ENCODE data around the gene LRRC56. TPM values are rescaled to one million over a fixed set of nuclear protein-coding genes. Genes with fewer than 3 reads are reported as not detected.

LRRC56 gene
- total RNA-seq, 2 donors from 2014 or later: 5.7 to 5.8 TPM

DNA sequence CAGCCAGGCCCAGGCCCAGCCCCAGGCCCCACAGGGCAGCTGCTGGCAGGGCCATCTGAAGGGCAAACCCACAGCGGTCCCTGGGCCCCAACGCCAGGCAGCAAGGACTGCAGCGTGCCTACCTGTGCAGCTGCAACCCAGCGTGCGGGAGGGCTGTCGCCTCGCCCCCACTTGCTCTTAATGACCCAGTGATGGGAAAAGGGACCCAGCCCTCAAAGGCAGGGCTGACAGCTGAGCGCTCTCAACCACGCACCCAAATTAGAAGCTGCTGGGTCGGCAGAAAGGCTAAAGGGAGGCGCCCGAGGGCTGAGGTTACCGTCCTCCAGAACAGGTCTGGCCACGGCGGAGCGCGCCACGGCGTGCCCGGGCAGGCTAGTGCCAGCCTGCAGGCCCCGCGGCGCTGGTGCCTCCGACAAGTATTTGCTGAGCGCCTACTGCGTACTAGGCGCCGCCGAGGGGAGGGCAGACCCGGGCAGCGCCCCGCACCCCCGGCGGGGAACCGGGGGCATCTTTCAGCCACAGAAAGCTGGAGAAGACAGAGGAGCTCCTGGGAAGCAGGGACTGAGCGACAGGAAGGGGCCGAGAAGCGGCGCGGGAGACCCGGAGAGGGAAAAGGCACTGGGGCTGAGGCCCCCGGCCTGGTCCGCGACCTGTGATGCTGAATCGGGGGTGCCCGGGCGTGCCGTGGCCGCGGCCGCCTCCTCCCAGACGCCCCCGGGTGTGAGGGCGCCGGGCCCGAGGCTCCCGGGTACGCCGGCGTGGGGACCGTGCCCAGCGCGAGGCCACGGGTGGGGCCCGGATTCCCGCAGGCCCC, 2.7 kb upstream of the LRRC56 start:
- no peaks in the 10 kb centered on the region for H3K9me3 ChIP-seq (ENCODE audit: control insufficient read depth, low read length, poor library complexity, severe bottlenecking)
- Mint-ChIP-seq H3K27me3 (no peaks in the 10 kb centered on the region), H3K36me3 (ENCODE audit: low read depth) (no peaks in the 10 kb centered on the region), H3K4me1 (peaks cover 13% of the 10 kb centered on the region), H3K4me3 (peak overlapping the region; percentile 86), H3K27ac (no peak overlapping the region)
- ATAC-seq (no peak), DNase-seq (peak in 1 of 3 donors; percentile 27)

GRCh38 chr11:535210-535518, 2.2 kb upstream of the LRRC56 start:
- ATAC-seq (peak; percentile 25), DNase-seq (peak in 1 of 3 donors; percentile 7)
- peaks cover 13% of the 10 kb centered on the region for H3K4me1 Mint-ChIP-seq
- H3K27me3 Mint-ChIP-seq: no peaks in the 10 kb centered on the region
- H3K4me3 Mint-ChIP-seq: no peak overlapping the region
- H3K27ac Mint-ChIP-seq: no peak overlapping the region
- no peaks in the 10 kb centered on the region for H3K36me3 Mint-ChIP-seq (ENCODE audit: low read depth)
- H3K9me3 ChIP-seq (ENCODE audit: control insufficient read depth, low read length, poor library complexity, severe bottlenecking): no peaks in the 10 kb centered on the region

DNA sequence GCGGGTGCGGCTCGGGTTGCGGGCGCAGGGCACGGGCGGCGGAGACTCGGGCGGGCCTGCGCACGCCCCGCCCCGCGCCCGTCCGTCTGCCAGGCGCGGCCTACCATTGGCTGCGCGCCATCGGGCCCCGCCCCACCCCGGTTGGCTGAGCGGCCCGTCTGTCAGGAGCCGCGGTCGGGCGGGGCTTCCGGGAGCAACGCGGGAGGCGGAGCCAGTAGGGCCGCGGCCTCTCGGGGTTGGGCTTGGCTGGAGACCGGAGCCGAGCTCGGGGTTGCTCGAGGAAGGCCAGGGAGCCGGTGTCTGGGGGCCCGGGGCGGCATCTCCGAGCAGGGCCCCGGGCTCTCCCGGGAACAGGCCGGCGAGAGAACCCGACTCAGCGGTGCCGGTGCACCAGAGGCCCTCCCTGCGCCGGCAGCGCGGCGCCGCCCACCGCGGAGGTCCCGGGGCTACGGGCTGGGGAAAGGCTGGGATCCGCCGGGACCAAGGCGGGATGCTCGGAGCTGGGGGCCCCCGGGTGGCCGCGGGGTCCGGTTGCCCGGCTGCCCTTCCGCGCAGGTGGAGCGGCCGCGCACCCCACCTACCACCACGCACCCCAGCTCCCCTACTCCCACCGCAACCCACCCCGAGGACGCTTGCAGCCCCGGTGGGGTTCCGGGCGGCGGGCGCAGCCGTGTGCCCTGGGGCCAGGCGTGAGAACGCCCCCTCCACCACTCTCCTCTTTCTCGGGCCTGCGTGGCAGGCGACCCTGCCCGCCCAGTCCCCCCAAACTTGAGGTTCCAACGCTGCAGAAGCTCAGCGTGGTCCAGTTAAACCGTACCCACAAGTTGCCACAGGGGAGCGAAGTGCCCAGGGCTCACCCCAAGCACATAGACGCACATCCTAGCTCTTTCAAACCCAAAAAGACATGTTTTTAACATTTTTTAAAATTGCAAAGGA, 1.5 kb upstream of the LRRC56 start, which contains the start of gene HRAS:
TSS of gene HRAS (minus strand) at position 58 of the 936 bp plus-strand sequence.
- ATAC-seq (peak; percentile 87), DNase-seq (peak; percentile 97 to 98 (median 98))
- H3K4me3 Mint-ChIP-seq: peak within 1 kb of the TSS; percentile 92
- H3K27ac Mint-ChIP-seq: peak within 1 kb of the TSS; percentile 88
- H3K9me3 ChIP-seq (ENCODE audit: control insufficient read depth, low read length, poor library complexity, severe bottlenecking): no peaks in the 10 kb centered on the region
- H3K36me3 Mint-ChIP-seq (ENCODE audit: low read depth): no peaks in the 10 kb centered on the region
- peaks cover 13% of the 10 kb centered on the region for H3K4me1 Mint-ChIP-seq
- H3K27me3 Mint-ChIP-seq: no peaks in the 10 kb centered on the region

DNA sequence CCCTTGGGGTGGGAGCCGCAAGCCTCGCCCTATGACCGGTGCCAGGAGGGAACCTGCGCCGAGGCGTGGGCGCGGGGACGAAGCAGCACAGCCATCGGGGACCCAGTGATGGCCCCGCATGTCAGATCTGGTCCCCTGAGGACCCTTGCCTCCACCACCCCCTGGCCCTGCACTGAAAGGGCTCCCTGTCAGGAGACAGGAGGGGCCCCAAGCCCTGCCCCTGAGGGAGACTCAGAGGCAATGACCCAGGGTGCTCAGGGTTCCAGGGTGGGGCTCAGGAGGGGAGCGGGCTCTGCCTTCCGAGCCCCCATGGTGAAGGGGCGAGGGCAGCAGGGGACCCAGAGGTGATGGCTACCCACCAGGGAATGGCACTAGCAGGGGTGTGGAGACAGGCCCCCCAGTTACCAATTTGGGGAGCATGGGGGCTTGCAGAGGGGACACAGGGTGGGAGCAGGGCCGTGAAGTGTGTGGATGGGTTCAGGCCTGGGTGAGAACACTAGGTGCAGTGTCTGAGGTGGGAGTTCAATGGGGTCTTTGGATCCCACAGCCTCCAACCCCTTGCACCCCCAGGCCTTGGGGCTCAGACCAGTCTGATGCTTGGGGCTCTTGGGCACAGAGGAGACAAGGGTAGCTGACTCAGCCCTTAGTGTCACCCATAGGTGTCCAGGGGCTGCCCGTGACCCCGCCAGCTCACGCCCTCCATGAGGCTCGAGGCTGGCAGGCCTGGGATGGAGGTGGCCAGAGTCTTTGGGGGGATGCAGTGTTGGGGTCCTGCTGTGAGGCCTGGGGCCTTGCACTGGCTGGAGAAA, 499 bp downstream of the LRRC56 start:
- ATAC-seq (no peak), DNase-seq (peak in 1 of 3 donors; percentile 7)
- Mint-ChIP-seq H3K4me1 (peaks cover 13% of the 10 kb centered on the region), H3K27me3 (no peaks in the 10 kb centered on the region), H3K27ac (peak overlapping the region; percentile 74), H3K4me3 (peak overlapping the region; percentile 92), H3K36me3 (ENCODE audit: low read depth) (no peaks in the 10 kb centered on the region)
- no peaks in the 10 kb centered on the region for H3K9me3 ChIP-seq (ENCODE audit: control insufficient read depth, low read length, poor library complexity, severe bottlenecking)

DNA sequence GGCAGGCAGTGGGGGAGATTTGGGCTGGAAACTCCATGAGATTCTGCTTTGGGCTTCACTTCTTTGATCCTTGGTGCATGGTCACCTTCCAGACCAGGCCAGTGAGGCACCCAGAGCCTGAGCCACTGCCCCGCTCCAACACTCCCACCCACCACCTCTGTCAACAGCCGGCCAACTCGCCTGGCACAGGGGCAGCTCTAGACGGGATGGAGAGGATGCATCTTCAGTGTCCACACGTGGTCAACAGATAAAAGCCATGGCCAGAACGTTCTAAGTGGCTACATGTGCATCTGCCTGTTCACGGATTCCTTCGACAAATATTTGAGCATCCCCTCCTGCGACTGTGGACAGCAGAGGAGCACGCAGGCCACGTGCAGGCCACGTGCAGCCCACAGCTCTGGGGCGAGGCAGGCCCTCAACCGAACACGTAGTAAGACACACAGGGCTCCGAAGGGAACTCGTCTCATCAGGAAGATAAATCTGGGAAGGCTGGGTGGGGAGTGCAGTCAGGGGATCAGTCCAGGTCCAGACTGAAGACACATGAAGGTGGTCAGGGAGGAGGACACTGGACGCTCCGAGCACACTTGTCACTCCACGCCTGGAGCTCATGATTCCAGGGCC, 1.2 kb downstream of the LRRC56 start:
- Mint-ChIP-seq H3K36me3 (ENCODE audit: low read depth) (no peaks in the 10 kb centered on the region), H3K4me1 (peaks cover 13% of the 10 kb centered on the region), H3K4me3 (no peak overlapping the region), H3K27me3 (no peaks in the 10 kb centered on the region), H3K27ac (peak overlapping the region; percentile 74)
- DNase-seq (peak in 1 of 3 donors; percentile 5), ATAC-seq (no peak)
- H3K9me3 ChIP-seq (ENCODE audit: control insufficient read depth, low read length, poor library complexity, severe bottlenecking): no peaks in the 10 kb centered on the region

DNA sequence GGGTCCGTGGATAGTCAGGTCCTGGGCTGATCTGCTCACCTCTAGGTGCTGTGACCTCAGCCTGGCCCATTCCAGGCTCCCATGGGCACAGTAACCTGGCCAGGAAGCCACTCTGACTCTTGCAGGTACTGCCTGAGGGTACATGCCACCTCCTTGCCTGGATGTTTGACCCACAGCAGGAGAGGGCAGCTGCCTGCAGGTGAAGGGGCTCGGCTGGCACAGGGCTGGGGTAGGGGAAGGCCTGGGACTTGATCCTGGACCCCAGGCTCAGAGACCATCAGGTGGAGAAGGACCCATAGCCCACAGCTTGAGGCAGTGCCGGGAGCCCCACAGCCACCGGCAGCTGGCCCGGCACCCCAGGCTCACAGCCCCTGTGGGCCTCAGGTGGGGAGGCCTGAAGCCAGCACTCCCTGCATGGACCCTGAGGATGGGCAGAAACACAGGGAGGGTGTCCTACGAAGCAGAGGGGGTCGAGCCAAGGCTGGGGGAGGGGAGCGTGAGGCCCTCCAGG, 2.7 kb downstream of the LRRC56 start:
- H3K27me3 Mint-ChIP-seq: no peaks in the 10 kb centered on the region
- ATAC-seq: no peak
- DNase-seq: no peak
- H3K36me3 Mint-ChIP-seq (ENCODE audit: low read depth): no peaks in the 10 kb centered on the region
- no peak overlapping the region for H3K27ac Mint-ChIP-seq
- no peaks in the 10 kb centered on the region for H3K9me3 ChIP-seq (ENCODE audit: control insufficient read depth, low read length, poor library complexity, severe bottlenecking)
- no peak overlapping the region for H3K4me3 Mint-ChIP-seq
- peaks cover 13% of the 10 kb centered on the region for H3K4me1 Mint-ChIP-seq

- Mint-ChIP-seq H3K4me1 (peaks cover 13% of the 10 kb centered on the region), H3K27ac (no peak overlapping the region), H3K4me3 (no peak overlapping the region), H3K36me3 (ENCODE audit: low read depth) (no peaks in the 10 kb centered on the region), H3K27me3 (no peaks in the 10 kb centered on the region)
- ATAC-seq (no peak), DNase-seq (no peak)
- no peaks in the 10 kb centered on the region for H3K9me3 ChIP-seq (ENCODE audit: control insufficient read depth, low read length, poor library complexity, severe bottlenecking)
Measured at GRCh38 chr11:540583-541432, 3.5 kb downstream of the LRRC56 start.

- peaks cover 8% of the 10 kb centered on the region for H3K4me1 Mint-ChIP-seq
- H3K27ac Mint-ChIP-seq: no peak overlapping the region
- ATAC-seq: no peak
- H3K27me3 Mint-ChIP-seq: no peaks in the 10 kb centered on the region
- H3K4me3 Mint-ChIP-seq: no peak overlapping the region
- H3K36me3 Mint-ChIP-seq (ENCODE audit: low read depth): no peaks in the 10 kb centered on the region
- DNase-seq: no peak
- no peaks in the 10 kb centered on the region for H3K9me3 ChIP-seq (ENCODE audit: control insufficient read depth, low read length, poor library complexity, severe bottlenecking)
Measured at GRCh38 chr11:541433-541885, 4.1 kb downstream of the LRRC56 start.

GRCh38 chr11:544817-545166, 7.5 kb downstream of the LRRC56 start:
- no peaks in the 10 kb centered on the region for H3K4me1 Mint-ChIP-seq
- H3K27me3 Mint-ChIP-seq: no peaks in the 10 kb centered on the region
- no peaks in the 10 kb centered on the region for H3K36me3 Mint-ChIP-seq (ENCODE audit: low read depth)
- DNase-seq (no peak), ATAC-seq (no peak)
- no peak overlapping the region for H3K27ac Mint-ChIP-seq
- no peak overlapping the region for H3K4me3 Mint-ChIP-seq
- no peaks in the 10 kb centered on the region for H3K9me3 ChIP-seq (ENCODE audit: control insufficient read depth, low read length, poor library complexity, severe bottlenecking)

- no peaks in the 10 kb centered on the region for H3K36me3 Mint-ChIP-seq (ENCODE audit: low read depth)
- H3K27ac Mint-ChIP-seq: no peak overlapping the region
- ATAC-seq (no peak), DNase-seq (no peak)
- H3K4me1 Mint-ChIP-seq: no peaks in the 10 kb centered on the region
- H3K4me3 Mint-ChIP-seq: no peak overlapping the region
- no peaks in the 10 kb centered on the region for H3K9me3 ChIP-seq (ENCODE audit: control insufficient read depth, low read length, poor library complexity, severe bottlenecking)
- no peaks in the 10 kb centered on the region for H3K27me3 Mint-ChIP-seq
Measured at GRCh38 chr11:545171-545570, 7.8 kb downstream of the LRRC56 start.

GRCh38 chr11:548700-549603, 11.6 kb downstream of the LRRC56 start:
- Mint-ChIP-seq H3K36me3 (ENCODE audit: low read depth) (peaks cover 2% of the 10 kb centered on the region), H3K4me3 (no peak overlapping the region), H3K27ac (no peak overlapping the region), H3K27me3 (no peaks in the 10 kb centered on the region), H3K4me1 (no peaks in the 10 kb centered on the region)
- no peaks in the 10 kb centered on the region for H3K9me3 ChIP-seq (ENCODE audit: control insufficient read depth, low read length, poor library complexity, severe bottlenecking)
- ATAC-seq (no peak), DNase-seq (no peak)

Measured in T-helper 17 cell (primary cell).